SK-N-SH treated with all-trans-retinoic acid at 6 μM for 48 hours (cell line): ENCODE results near the gene ITGB1BP1.

Experiments
- ARNTL ChIP-seq: fragments of 450-650 bp; formaldehyde crosslinking; IDR thresholded peaks from 2 replicates; pipeline ENCODE4 v1.5.0; 2020; ENCODE audit warnings: low read depth, mild to moderate bottlenecking, moderate library complexity, borderline replicate concordance
- CREB5 ChIP-seq: fragments of 250-450 bp; sonication (Bioruptor Pico); IDR thresholded peaks from 2 replicates; pipeline ENCODE4 v1.5.1; 2020; ENCODE audit warnings: low read depth, mild to moderate bottlenecking, moderate library complexity
- OSR1 ChIP-seq: fragments of 250-450 bp; sonication (Bioruptor Pico); IDR thresholded peaks from 2 replicates; pipeline ENCODE4 v1.8.0; 2022; ENCODE audit warnings: moderate library complexity, mild to moderate bottlenecking, inconsistent platforms
- PATZ1 ChIP-seq: fragments of 250-450 bp; sonication (Bioruptor Pico); IDR thresholded peaks from 2 replicates; pipeline ENCODE4 v1.8.0; 2020; ENCODE audit warnings: mild to moderate bottlenecking, moderate library complexity, borderline replicate concordance
- RARB ChIP-seq: fragments of 250-450 bp; sonication (Bioruptor Pico); IDR thresholded peaks from 2 replicates; pipeline ENCODE4 v1.8.0; 2021; ENCODE audit warnings: mild to moderate bottlenecking, moderate library complexity
- TCF4 ChIP-seq: fragments of 250-450 bp; sonication (Bioruptor Pico); IDR thresholded peaks from 2 replicates; pipeline ENCODE4 v1.8.0; 2021; ENCODE audit warnings: mild to moderate bottlenecking, moderate library complexity, borderline replicate concordance

- TF ChIP-seq ARNTL (CRISPR knock-in tag) (no peak), OSR1 (CRISPR knock-in tag) (no peak), CREB5 (CRISPR knock-in tag) (no peak), PATZ1 (CRISPR knock-in tag) (no peak), RARB (no peak), TCF4 (CRISPR knock-in tag) (no peak)
These were observed 5.7 kb upstream of the ITGB1BP1 start for GRCh38 chr2:9428965-9429577.
